ENCODE measurements around the gene ALDH1A2.
"Not testable (repeated sequence)": the region's sequence is repeated elsewhere in the genome, so short reads cannot be mapped to it uniquely, and the experiment has no call there.

ALDH1A2 gene

GRCh38 chr15:58066042-58066867, 744 bp upstream of the ALDH1A2 start:
- DNase-seq: no peak

GRCh38 chr15:58064980-58065444, 499 bp downstream of the ALDH1A2 start:
- no peak for DNase-seq

GRCh38 chr15:58064082-58064979, 1.2 kb downstream of the ALDH1A2 start:
- DNase-seq: no peak

- DNase-seq: no peak
Observed at GRCh38 chr15:58063614-58064013, 1.9 kb downstream of the ALDH1A2 start.

- DNase-seq: no peak
Observed at GRCh38 chr15:58062983-58063382, 2.5 kb downstream of the ALDH1A2 start.

- DNase-seq: no peak
Observed at GRCh38 chr15:58062175-58062574, 3.3 kb downstream of the ALDH1A2 start.

GRCh38 chr15:58060575-58060974, 4.9 kb downstream of the ALDH1A2 start:
- DNase-seq: no peak

- DNase-seq: no peak
Observed at GRCh38 chr15:58058729-58059128, 6.8 kb downstream of the ALDH1A2 start.

- no peak for DNase-seq
Observed at GRCh38 chr15:58058073-58058472, 7.4 kb downstream of the ALDH1A2 start.

GRCh38 chr15:58057559-58057958, 8.0 kb downstream of the ALDH1A2 start:
- DNase-seq: no peak

GRCh38 chr15:58056015-58056414, 9.5 kb downstream of the ALDH1A2 start:
- DNase-seq: no peak

GRCh38 chr15:58053315-58054153, 12.0 kb downstream of the ALDH1A2 start:
- DNase-seq: no peak

GRCh38 chr15:58052334-58052733, 13.2 kb downstream of the ALDH1A2 start:
- no peak for DNase-seq

GRCh38 chr15:58049520-58050227, 15.8 kb downstream of the ALDH1A2 start:
- no peak for DNase-seq

GRCh38 chr15:58048261-58048660, 17.2 kb downstream of the ALDH1A2 start:
- DNase-seq: no peak

GRCh38 chr15:58047149-58047548, 18.4 kb downstream of the ALDH1A2 start:
- no peak for DNase-seq

GRCh38 chr15:58046467-58046866, 19.0 kb downstream of the ALDH1A2 start:
- no peak for DNase-seq

- not testable (repeated sequence) for DNase-seq
Observed at GRCh38 chr15:58045376-58045775, 20.1 kb downstream of the ALDH1A2 start.

GRCh38 chr15:58044551-58044950, 21.0 kb downstream of the ALDH1A2 start:
- no peak for DNase-seq

- DNase-seq: no peak
Observed at GRCh38 chr15:58043192-58043903, 22.2 kb downstream of the ALDH1A2 start.

- DNase-seq: no peak
Observed at GRCh38 chr15:58042006-58042405, 23.5 kb downstream of the ALDH1A2 start.

Measured in NCI-H2081 treated with DMSO at 0.1 percent for 48 hours (cell line).